GM19328 (cell line): Measurements from ENCODE around the gene C10orf67.
"Not testable (repeated sequence)": the region's sequence is repeated elsewhere in the genome, so short reads cannot be mapped to it uniquely, and the experiment has no call there.

ENCODE experiments used
- ATAC-seq: cut with Tn5 transposase; IDR thresholded peaks from one replicate; pipeline ENCODE4 v1.9.1; 2021; ENCODE audit warnings: mild to moderate bottlenecking, moderate library complexity; ENCODE audit not compliant: unreplicated experiment

Gene C10orf67

DNA sequence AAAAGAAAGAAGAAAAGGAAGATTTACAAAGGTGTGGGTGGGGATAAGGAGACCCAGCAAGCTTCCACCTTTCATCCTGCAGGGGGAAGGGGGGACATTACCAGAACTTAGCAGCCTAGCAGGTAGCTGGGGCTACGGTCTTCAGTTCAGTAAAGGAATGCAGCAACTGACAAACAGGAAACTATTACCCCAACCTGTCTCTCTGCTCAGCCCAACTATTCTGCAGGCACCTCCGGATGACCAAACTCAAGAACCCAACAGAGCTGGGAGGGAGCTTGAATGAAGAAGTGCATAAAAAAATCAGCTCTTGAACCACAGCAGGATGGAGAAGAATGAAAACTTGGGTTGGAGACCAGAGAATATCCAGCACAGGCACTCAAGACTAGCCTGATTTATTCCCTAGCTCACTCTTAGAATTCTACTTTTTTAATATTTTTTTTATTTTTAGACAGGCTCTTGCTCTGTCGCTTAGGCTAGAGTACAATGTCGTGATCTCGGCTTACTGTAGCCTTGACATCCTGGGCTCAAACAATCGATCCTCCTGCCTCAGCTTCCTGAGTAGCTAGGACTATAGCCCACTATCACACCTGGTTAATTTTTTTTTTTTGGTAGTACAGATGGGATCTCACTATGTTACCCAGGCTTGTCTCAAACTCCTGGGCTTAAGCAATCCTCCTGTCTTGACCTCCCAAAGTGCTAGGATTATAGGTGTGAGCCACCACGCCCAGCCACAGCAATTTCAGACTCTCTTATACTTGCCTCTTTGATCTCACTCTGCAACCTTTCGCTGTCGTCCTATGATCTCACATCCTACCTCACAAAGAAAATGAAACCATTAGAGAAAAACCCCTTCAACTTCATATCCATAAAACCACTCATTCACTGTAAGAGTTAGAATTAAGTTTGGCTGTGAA, 18.5 kb upstream of the C10orf67 start:
- peak; percentile 40 for ATAC-seq

DNA sequence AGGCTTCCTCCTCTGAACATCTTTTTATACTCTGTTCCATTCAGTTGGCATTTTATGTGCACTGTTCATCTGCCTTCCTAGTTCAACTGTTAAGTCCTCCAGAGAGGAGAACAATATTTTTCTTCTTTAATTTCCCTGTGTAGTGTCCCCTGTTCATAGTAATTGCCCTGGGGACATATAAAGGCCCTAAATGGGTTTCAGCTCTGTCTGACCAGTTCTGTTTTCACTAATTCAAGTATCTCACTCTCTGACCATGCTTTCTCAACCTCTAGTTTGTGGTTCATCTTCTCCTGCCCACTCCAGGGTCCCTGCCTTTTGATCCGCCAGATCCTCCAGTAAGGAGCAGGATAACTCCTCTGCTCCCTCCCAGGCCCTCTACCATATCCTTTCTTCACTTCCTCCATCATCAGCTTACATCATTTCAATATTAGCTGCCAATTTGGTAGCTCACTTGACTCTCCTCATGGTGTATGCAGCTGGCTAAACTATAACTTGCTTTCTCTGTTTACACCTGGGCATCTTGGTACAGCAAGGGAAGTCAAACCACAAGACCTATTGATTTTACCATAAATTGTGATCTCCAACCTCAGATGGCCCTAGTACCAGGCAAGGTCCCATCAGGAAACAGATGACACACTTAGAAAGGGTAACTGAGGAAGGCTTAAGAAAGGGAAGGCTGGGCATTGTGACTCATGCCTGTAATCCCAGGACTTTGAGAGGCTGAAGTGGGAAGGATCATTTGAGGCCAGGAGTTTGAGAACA, 17.7 kb upstream of the C10orf67 start:
- no peak for ATAC-seq

DNA sequence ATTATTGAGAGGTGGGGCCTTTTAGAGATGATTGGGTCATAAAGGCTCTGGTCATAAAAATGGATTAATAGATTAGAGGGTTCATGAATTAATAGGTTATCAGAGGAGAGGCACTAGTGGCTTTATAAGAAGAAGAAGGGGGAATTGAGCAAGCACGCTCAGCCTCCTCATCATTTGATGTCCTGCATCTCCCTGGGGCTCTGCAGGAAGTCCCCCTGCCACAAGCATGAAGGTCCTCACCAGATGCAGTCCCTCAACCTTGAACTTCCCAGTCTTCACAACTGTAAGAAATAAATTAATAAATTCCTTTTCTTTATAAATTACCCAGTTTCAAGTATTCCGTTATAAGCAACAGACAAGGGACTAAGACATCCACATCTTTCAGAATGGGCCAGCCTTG, 17.1 kb upstream of the C10orf67 start:
- ATAC-seq = no peak

DNA sequence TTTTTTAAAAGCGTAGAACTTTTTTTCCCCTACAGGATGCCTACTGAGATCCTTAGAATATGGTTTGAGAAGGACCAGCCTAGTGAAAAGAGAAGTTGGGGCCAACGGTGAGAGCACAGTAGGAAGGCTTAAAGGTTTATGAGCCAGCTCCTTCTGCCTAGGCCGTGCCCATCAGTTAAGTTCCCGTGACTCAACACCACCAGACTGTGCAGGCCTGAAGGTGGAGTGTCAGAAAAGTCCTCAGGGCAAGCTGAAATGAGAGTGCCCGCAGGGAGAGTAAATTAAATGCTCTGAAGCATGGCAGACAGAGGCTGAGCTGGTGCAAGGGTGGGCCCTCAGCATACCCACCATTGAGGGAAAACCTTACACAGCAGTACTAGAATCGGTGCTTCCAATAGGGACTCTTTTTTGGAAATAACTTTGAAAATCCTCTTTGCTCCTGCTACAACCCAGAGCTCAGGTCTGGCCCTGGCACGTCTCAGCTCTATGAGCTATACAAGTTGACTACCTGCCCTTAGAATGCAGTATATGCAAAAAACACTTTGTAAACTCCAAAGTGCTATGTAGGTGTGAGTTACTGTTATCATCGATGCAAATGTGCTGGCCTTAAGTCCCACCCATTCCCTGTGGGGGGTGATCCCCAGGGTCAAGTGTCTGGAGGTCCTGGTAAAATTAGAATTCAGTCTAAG, 15.2 kb upstream of the C10orf67 start:
- no peak for ATAC-seq

DNA sequence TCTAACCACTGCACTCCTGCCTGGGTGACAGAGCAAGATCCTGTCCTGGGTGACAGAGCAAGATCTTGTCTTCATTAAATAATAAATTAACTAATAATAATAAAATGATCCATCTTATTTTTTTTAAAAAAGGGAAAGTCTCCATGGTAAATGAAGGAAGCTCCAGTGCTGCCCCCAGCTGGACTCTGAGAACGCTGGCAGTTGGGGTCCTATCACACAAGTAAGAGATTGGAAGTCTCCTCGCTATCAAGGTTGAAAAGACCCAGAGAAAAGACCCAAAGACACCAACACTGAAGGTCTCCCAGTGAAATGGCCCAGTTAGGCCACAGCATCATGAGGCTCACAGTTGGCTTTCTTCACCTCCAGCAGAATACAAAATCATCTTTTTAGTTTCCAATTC, 13.8 kb upstream of the C10orf67 start:
- no peak for ATAC-seq

DNA sequence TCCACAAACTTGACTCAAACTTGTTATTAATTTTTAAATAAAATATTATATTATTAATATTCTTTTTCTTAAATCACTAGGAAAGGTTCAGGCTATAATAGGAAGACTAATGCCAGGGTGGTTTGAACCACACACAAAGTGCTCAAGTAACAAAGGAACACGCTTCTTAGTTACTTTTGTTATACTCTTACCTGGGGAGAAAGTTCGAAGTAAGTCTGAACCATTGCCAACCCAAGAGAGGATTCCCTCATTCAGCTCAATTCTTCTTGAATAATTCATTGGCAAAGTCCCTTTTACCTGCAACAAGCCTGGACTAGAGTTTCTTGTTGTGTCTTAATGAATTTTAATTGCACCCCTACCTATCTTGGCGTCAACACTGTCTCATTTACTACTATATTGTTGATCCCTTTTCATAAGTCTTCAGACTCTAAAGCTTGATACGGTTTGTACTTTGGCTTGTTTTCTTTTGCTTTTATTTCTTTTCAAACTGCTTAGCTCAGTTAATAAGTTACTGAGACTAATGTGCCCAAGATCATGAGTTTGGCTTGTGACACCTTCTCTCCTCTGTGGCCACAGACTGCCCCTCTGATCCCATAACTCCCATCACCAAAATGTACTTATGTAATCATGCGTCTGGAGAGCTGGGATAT, 10.2 kb upstream of the C10orf67 start:
- no peak for ATAC-seq

DNA sequence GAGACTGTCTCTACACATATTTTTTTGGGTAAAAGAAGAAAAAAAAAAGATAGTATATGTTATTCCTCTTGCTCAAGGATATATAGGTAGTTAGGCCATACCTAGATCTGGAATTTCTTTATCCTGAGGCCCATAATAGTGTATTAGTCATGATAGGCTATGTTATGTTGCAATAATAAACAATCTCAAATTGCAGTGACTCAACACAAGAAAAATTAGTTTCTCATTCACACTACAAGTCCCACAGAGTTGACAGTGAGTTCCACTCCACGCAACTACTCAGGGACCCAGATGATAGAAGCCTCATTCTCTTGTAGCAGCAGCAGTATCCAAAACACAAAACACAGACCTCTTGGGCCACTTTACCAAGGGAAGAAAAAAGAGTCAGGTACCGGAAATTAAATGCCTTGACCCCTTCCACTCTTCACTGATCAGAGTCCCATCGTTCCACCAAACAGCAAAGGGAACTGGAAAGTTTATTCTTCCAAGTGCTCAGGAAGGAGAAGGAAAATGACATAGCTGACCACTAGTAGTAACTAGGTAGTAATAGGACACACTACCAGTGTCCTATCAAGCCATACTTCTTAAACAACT, 7.4 kb upstream of the C10orf67 start:
- ATAC-seq = no peak

DNA sequence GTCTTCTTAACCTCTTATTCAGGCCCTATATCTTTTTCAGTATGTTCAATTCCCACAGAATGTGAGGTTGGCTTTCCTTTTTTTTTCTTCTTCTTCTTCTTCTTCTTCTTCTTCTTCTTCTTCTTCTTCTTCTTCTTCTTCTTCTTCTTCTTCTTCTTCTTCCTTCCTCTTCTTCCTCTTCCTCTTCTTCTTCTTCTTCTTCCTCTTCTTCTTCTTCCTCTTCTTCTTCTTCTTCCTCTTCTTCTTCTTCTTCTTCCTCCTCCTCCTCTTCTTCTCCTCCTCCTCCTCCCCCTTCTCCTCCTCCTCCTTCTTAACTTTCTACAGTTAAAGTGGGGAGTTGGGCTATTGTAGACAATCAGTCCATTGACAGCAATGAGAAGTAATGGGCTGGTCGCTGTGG, 6.1 kb upstream of the C10orf67 start:
- ATAC-seq = not testable (repeated sequence)

DNA sequence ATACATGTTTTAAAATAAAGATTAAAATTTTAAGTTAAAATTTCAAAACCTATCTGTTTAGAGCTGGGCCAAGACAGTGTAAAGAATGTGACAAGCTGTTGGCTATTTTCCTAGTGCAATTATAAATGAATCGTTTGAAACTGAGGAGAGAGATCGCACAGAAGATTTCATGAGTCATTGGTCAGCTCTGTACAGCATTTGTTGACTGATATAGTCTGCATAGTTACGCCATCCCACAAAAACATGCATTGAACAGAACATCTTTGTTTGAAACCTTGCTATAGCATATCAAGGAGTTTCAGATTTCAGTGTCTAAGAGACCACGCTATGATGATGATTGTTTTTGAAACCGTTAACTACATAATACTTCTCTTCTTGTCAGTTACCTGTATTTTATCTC, 1.3 kb upstream of the C10orf67 start:
- no peak for ATAC-seq

DNA sequence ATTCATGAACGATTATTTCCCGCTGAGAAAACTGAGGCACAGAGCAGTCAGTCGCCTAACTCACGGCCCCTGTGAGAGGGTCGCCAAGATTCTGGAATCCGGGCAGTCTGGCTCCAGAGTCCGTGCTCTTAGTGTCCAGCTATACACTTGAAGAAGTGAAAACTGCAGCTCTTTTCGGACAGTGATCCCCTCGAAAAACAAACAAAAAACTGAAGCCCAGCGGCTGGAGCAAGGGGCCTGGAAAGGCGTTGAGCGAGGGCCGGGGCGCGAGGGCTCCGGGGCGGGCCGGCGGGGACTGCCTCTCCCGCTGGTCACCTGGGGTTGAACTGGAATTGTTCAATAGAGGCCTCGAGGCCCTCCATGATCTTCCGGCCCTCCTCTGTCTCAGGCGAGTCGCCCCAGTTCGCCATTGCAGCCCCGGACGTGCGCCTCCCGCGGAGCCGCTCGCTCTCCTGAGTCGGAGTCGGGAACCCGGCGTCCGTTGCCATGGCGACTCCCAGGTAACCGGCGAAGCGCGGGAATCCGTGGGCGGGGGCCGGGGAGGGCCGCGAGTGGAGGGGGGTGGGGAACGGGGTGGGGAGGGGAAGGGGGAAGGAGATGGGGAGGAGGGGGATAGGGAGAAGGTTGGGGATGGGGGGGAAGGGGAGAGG, 881 bp downstream of the C10orf67 start:
- ATAC-seq = no peak

DNA sequence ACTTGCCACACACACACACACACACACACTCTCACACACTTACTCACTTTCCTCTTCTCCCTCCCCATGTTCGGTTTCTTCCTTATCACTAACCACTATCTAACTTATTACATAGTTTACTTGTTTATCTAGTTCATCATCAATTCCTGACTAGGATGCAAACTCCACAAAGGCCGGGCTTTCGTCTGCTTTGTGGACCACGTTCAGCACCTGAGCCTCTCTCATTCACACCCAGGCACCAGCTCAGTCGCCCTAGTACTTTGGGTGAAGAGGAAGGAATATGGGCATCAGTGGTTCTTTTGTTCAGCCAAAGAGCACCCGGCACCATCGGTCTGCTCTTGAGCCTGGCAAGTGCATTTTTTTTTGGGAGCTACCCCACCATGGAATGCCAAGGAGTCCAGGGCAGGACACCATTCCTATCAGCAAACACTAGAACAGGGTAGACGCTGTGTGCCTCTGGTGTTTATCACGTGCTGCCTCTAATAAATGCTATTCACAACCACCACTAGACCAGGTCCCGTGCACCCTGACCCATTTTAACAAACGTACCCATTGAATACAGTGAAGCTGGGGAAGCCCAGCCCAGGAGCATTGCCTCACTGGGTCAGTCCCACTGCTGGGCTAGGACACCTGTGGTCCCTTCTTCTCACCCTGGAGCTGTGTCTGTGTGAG, 2.2 kb downstream of the C10orf67 start:
- ATAC-seq = no peak

DNA sequence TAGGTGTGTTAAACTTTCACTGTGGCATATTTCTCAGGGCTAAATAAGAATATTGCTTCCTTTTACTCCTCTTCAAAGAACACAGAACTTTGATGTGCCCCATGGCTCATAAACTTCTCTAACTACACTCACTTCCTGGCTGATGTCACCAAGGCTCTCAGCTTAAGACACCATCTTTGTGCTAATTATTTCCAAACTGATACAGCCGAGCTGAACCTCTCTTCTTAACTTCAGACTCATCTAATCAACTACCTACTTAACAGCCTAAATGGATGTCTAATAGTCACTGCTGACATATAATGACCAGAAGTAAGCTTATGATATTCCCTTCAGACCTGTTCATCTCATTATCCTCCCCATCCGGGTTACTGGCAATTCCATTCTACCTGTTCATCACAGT, 3.6 kb downstream of the C10orf67 start:
- ATAC-seq = no peak

DNA sequence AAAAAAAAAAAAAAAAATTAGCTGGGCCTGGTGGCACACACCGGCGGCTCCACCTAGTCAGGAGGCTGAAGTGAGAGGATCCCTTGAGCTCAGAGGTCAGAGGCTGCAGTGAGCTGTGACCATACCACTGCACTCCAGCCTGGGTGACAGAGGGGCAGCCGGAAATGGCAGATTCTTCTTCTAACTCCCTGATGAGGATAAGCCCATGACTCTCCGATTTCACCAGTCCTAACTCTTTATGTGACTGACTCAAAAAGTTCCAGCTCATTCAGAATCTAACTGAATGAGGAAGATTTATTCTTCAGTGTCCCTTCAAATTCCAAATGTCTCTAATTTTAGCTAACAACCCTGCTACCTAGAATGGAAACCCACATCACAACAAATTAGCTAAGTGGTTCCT, 4.2 kb downstream of the C10orf67 start:
- ATAC-seq = no peak

DNA sequence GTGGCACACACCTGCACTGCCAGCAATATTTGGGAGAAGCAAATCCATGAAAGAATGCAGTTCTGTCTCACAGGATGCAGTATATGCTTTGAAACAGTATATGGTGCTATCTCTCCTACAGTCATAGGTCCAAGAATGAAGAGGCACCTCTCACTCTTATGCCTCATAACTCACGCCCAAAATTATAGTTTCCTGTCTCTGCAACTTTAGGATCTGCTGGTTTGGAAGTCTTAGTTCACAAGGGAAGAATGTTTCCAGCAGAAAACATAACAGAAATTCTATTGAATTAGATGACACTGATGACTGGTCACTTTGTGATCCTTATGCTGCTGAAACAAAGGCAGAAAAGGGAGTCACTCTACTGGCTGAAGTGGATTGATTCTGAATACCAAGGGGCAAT, 5.7 kb downstream of the C10orf67 start:
- no peak for ATAC-seq

DNA sequence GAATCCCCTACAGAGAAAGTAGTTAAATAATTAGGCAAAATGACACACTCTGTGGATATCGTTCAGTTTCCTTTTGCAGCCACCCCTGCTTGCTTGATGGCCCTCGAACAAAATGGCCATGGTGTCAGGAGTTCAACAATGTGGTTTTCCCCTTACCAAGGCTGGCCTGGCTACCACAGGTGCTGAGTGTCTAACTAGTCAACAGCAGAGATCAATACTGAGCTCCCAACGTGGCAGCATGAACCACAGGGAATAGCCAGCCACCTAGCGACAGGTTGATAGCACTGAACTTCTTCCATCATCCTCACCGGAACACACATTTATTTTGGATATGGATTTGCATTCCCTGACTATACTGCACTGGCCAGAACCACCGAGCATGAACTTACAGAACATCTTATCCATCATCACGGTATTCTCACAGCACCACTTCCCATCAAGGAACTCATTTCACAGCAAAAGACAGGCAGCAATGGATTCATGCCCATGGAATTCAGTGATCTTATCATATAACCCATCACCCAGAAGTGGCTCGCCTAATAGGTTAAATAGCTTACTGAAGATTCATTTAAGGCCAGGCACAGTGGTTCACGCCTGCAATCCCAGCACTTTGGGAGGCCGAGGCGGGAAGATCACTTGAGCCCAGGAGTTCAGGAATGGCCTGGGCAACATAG, 6.3 kb downstream of the C10orf67 start:
- ATAC-seq = no peak

DNA sequence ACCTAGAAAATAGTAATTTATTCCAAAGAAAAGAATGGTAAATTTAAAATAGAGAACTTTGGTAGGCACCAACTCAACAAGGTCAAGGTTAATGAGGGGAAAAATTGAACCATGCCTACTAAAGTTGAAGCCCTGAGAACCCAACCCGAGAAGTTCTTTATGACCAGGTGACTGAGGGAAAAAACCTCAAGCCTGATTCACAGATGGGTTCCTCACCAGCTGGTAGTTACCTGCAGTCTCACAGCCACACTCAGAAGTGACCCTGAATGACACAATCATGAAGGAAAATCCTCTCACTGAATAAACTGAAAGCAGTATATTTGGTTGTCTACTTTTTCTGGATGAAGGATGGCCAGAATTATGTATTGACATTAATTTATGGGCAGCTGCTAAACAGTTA, 7.0 kb downstream of the C10orf67 start:
- ATAC-seq = no peak

DNA sequence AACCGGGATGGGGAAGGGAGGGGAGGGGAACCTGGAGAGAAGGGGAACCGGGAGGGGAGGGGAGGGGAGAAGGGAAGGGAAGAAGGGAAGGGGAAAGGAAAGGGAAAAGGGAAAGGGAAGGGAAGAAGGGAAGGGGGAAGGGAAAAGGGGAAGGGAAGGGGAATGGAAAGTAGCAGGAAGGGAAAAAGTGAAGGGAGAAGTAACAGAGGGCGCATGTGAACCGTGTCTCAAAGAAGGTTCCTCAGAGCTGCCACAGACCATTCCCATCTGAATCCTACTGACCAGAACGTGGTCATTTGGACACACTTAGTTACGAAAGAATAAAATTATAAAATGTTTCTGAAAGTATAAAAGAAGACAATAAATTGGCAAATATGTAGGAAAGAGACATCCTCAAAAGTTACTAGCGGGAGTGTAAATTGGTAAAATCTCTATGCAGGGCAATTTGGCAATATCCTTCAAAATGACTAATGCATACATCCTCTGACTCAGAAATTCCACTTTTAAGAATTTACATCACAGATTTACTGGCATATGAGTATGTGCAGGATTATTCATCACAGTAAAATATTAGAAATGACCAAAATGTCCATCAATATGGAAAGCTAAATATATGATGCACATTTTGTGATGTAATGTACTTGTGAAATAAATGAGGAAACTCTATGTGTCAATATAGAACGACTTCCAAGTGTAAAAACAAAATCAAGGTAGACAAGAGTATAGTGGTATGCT, 12.9 kb downstream of the C10orf67 start:
- no peak for ATAC-seq

DNA sequence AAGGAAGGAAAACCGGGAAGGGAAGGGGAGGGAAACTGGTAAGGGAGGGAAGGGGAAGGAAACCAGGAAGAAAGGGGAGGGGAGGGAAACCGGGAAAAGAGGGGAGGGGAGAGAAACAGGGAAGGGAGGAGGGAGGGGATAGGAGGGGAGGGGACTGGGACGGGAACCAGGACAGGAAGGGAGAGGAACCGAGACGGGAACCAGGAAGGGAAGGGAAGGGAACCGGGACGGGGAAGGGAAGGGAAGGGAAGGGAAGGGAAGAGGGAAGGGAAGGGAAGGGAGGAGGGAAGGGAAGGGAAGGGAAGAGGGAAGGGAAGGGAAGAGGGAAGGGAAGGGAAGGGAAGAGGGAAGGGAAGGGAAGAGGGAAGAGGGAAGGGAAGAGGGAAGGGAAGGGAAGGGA, 13.6 kb downstream of the C10orf67 start:
- no peak for ATAC-seq
